H1 (cell line): ENCODE results near the gene ANXA4. TPM values are rescaled to one million over a fixed set of nuclear protein-coding genes. Genes with fewer than 3 reads are reported as not detected.

ENCODE experiments used
- CTCF ChIA-PET: fragments of 300-600 bp; sonication (Branson Sonifier 250); formaldehyde crosslinking; loops from one replicate; lab custom pipeline; 2021; ENCODE audit not compliant: partially characterized antibody; lab: Charles Lee
- POLR2A ChIA-PET: fragments of 300-600 bp; sonication (Branson Sonifier 250); formaldehyde crosslinking; loops from one replicate; lab custom pipeline; 2021; ENCODE audit warnings: inconsistent platforms; ENCODE audit not compliant: partially characterized antibody; lab: Charles Lee
- DNase-seq, 2 experiments: peaks; one replicate each; pipeline versions ENCODE4 v3.0.0 to v3.0.0-alpha.2; 2010 to 2022; ENCODE audit warnings: low spot score in 2 of 2, low read depth in 1 of 2, mixed read lengths in 1 of 2
- FAIRE-seq: peaks from 2 replicates; lab custom pipeline; 2011; peaks lifted over from hg19 to GRCh38; lab: Jason Lieb, UNC
- H2AFZ ChIP-seq: 2 replicates; pipeline ENCODE4 v1.8.1; 2012; ENCODE audit warnings: low read length, inconsistent platforms
- H2AK5ac ChIP-seq: 2 replicates; pipeline ENCODE4 v1.6.1; 2013; ENCODE audit warnings: low read depth, low read length
- H2BK120ac ChIP-seq: replicated peaks from 2 replicates; pipeline ENCODE3; 2013; ENCODE audit warnings: low read depth, low read length, inconsistent platforms
- H2BK12ac ChIP-seq: 2 replicates; pipeline ENCODE4 v1.6.1; 2013; ENCODE audit warnings: low read depth, low read length
- H2BK15ac ChIP-seq: 2 replicates; pipeline ENCODE4 v1.6.1; 2013; ENCODE audit warnings: low read length
- H2BK20ac ChIP-seq: 2 replicates; pipeline ENCODE4 v1.6.1; 2013; ENCODE audit warnings: low read length
- H2BK5ac ChIP-seq: 2 replicates; pipeline ENCODE4 v1.6.1; 2013; ENCODE audit warnings: low read depth, low read length
- H3K14ac ChIP-seq: 2 replicates; pipeline ENCODE4 v1.6.1; 2013; ENCODE audit warnings: inconsistent platforms; ENCODE audit not compliant: insufficient read length
- H3K18ac ChIP-seq: 2 replicates; pipeline ENCODE4 v1.6.1; 2013; ENCODE audit warnings: low read length; ENCODE audit errors: extremely low read depth
- H3K23ac ChIP-seq: 2 replicates; pipeline ENCODE4 v1.6.1; 2013; ENCODE audit warnings: inconsistent platforms; ENCODE audit not compliant: insufficient read length
- H3K23me2 ChIP-seq: 2 replicates; pipeline ENCODE4 v1.6.1; 2013; ENCODE audit warnings: low read depth, low read length
- H3K27ac ChIP-seq: 2 replicates; pipeline ENCODE4 v1.6.1; 2011; ENCODE audit warnings: low read depth, low read length, inconsistent platforms
- H3K27me3 ChIP-seq, 4 experiments: replicated peaks in 1 of 4; 1 replicate in 1 of 4; 2 replicates in 3 of 4; pipeline versions ENCODE4 v1.6.1 to v1.8.1; 2011 to 2013; ENCODE audit warnings: low read length in 3 of 4, mild to moderate bottlenecking in 3 of 4, inconsistent platforms in 2 of 4, mixed read lengths in 2 of 4, moderate library complexity in 1 of 4; ENCODE audit not compliant: control insufficient read depth in 3 of 4, insufficient read depth in 3 of 4; ENCODE audit errors: extremely low read depth in 1 of 4
- H3K36me3 ChIP-seq, 4 experiments: 2 replicates each; pipeline versions ENCODE4 v1.6.1 to v1.8.1; 2011 to 2013; ENCODE audit warnings: mild to moderate bottlenecking in 4 of 4, low read length in 3 of 4, moderate library complexity in 2 of 4, control low read depth in 1 of 4, inconsistent platforms in 1 of 4; ENCODE audit not compliant: insufficient read depth in 4 of 4, control insufficient read depth in 2 of 4
- H3K4ac ChIP-seq: replicated peaks from 2 replicates; pipeline ENCODE3; 2013; ENCODE audit warnings: low read length, low read depth, mixed read lengths, inconsistent platforms; ENCODE audit not compliant: insufficient read length
- H3K4me1 ChIP-seq, 4 experiments: replicated peaks in 1 of 4; 1 replicate in 1 of 4; 2 replicates in 3 of 4; pipeline versions ENCODE4 v1.6.1 to v1.8.1; 2011 to 2013; ENCODE audit warnings: low read length in 3 of 4, inconsistent platforms in 2 of 4, mixed read lengths in 1 of 4; ENCODE audit not compliant: insufficient read depth in 4 of 4, control insufficient read depth in 3 of 4
- H3K4me2 ChIP-seq, 2 experiments: 2 replicates each; pipeline versions ENCODE4 v1.6.1 to v1.8.1; 2011 to 2013; ENCODE audit warnings: low read depth in 2 of 2, low read length in 2 of 2, control low read depth in 1 of 2, inconsistent platforms in 1 of 2, mild to moderate bottlenecking in 1 of 2; ENCODE audit not compliant: insufficient read depth in 1 of 2
- H3K4me3 ChIP-seq, 4 experiments: fragments of 200-600, 300-600 bp in 1 of 4; sonication (generic), shearing (Covaris generic), sonication (Bioruptor Twin) in 1 of 4; 2 replicates each; pipeline versions ENCODE4 v1.5.1 to v1.8.1; 2011 to 2016; ENCODE audit warnings: low read length in 4 of 4, low read depth in 3 of 4, control low read depth in 2 of 4, inconsistent platforms in 2 of 4, mild to moderate bottlenecking in 2 of 4, mixed read lengths in 1 of 4, moderate library complexity in 1 of 4; ENCODE audit not compliant: insufficient read depth in 2 of 4; ENCODE audit errors: extremely low read depth in 1 of 4
- H3K56ac ChIP-seq: replicated peaks from 2 replicates; pipeline ENCODE3; 2013; ENCODE audit warnings: low read depth, mild to moderate bottlenecking, mixed read lengths, low read length, inconsistent platforms; ENCODE audit not compliant: insufficient read length
- H3K79me1 ChIP-seq: 2 replicates; pipeline ENCODE4 v1.6.1; 2013; ENCODE audit warnings: low read depth, low read length, control low read depth
- H3K79me2 ChIP-seq, 2 experiments: 2 replicates each; pipeline versions ENCODE4 v1.6.1 to v1.8.1; 2012 to 2013; ENCODE audit warnings: low read length in 2 of 2, mild to moderate bottlenecking in 2 of 2, inconsistent platforms in 1 of 2; ENCODE audit not compliant: insufficient read depth in 2 of 2, control insufficient read depth in 1 of 2
- H3K9ac ChIP-seq, 4 experiments: replicated peaks in 1 of 4; 1 replicate in 1 of 4; 2 replicates in 3 of 4; pipeline versions ENCODE4 v1.6.1 to v1.8.1; 2011 to 2013; ENCODE audit warnings: low read depth in 3 of 4, low read length in 3 of 4, control low read depth in 2 of 4, mild to moderate bottlenecking in 2 of 4, moderate library complexity in 2 of 4, inconsistent platforms in 1 of 4; ENCODE audit errors: extremely low read depth in 1 of 4
- H3K9me3 ChIP-seq, 2 experiments: 2 replicates each; pipeline versions ENCODE4 v1.6.1 to v1.8.1; 2012 to 2013; ENCODE audit warnings: mild to moderate bottlenecking in 2 of 2, moderate library complexity in 2 of 2, control low read depth in 1 of 2, inconsistent platforms in 1 of 2, low read depth in 1 of 2, low read length in 1 of 2, mixed read lengths in 1 of 2; ENCODE audit not compliant: insufficient read depth in 2 of 2
- H4K20me1 ChIP-seq, 2 experiments: replicated peaks in 1 of 2; 2 replicates each; pipeline versions ENCODE3 to v1.8.1; 2011 to 2013; ENCODE audit warnings: inconsistent platforms in 2 of 2, low read length in 2 of 2, mild to moderate bottlenecking in 1 of 2; ENCODE audit not compliant: insufficient read depth in 2 of 2, control insufficient read depth in 1 of 2
- H4K5ac ChIP-seq: 2 replicates; pipeline ENCODE4 v1.6.1; 2013; ENCODE audit warnings: low read length, low read depth, mixed read lengths, inconsistent platforms; ENCODE audit not compliant: insufficient read length
- H4K8ac ChIP-seq: 2 replicates; pipeline ENCODE4 v1.8.0; 2013; ENCODE audit warnings: mild to moderate bottlenecking, moderate library complexity, low read length, inconsistent platforms; ENCODE audit not compliant: insufficient read depth; ENCODE audit errors: extremely low read depth
- H4K91ac ChIP-seq: replicated peaks from 2 replicates; pipeline ENCODE3; 2013; ENCODE audit warnings: low read length, mixed read lengths, inconsistent platforms; ENCODE audit not compliant: insufficient read length
- CHD1 ChIP-seq: IDR thresholded peaks from 2 replicates; pipeline ENCODE4 v1.6.1; 2012; ENCODE audit warnings: low read depth, low read length, improper control_type of control experiment
- KDM5A ChIP-seq: fragments of 200-600 bp; IDR thresholded peaks from 2 replicates; pipeline ENCODE4 v1.7.1; 2012; ENCODE audit warnings: mild to moderate bottlenecking, low read length, inconsistent platforms, mixed read lengths
- POU5F1 ChIP-seq: IDR thresholded peaks from 2 replicates; pipeline ENCODE4 v1.6.1; 2011; ENCODE audit warnings: low read depth, mild to moderate bottlenecking, low read length, moderate library complexity
- YY1 ChIP-seq: IDR thresholded peaks from 2 replicates; pipeline ENCODE4 v1.6.1; 2011; ENCODE audit warnings: low read depth, mild to moderate bottlenecking, low read length
- WGBS, 2 experiments: shearing (Covaris generic) in 1 of 2; methylation state at CpG; one replicate each; pipeline versions ENCODE4 v1.1.6 to v1.1.7; 2013 to 2015; ENCODE audit warnings: low lambda C conversion rate in 2 of 2, mixed read lengths in 2 of 2, inconsistent platforms in 1 of 2, low coverage in 1 of 2, missing lambda C conversion rate in 1 of 2; ENCODE audit not compliant: insufficient replicate concordance in 2 of 2, insufficient coverage in 1 of 2, insufficient read length in 1 of 2; ENCODE audit errors: extremely low coverage in 1 of 2, missing lambda C conversion rate in 1 of 2; 5-methylcytosine and 5-hydroxymethylcytosine counted together
- polyA plus RNA-seq, 7 experiments: library from polyadenylated mRNA; depleted of rRNA in 3 of 7; stranded (reverse) in 5 of 7; unstranded in 2 of 7; fragments of >200 nt in 5 of 7; fragments of 200-250 nt in 2 of 7; gene quantifications; 1 replicate in 5 of 7; 2 replicates in 1 of 7; 4 replicates in 1 of 7; pipeline versions ENCODE4 v1.2.1 to v1.2.3, GENCODE V29; 2011 to 2013; ENCODE audit warnings: missing spikeins in 2 of 7, mixed read lengths in 2 of 7
- total RNA-seq: library from RNA; stranded (reverse); fragmentation: NEBNext Ultra II Directional; extraction: Animal tissue kit (Norgen Biotek cat#: 25700); gene quantifications from 2 replicates; pipeline ENCODE4 v1.2.1, GENCODE V29; 2021

Gene ANXA4
- total and polyA plus RNA-seq, 2 of the 8 experiments (the other 6 are each of a cell fraction or from before 2014, with no cell fraction given), result 9.4 to 17.6 TPM

- Histone ChIP-seq H3K56ac (no peak overlapping the region), H2BK15ac (no peak overlapping the region), H3K4ac (no peak overlapping the region), H4K8ac (no peak overlapping the region), H3K4me1 (0 out of 7 replicates have a peak, but pooled peaks cover 0 to under 1% (median 0%) of the 10 kb centered on the region in 4 experiments), H4K5ac (no peak overlapping the region), H4K91ac (no peak overlapping the region), H2BK5ac (no peak overlapping the region), H3K79me1 (no peaks in the 10 kb centered on the region; the same call in 1 of the 2 replicates), H3K4me2 (no peak overlapping the region), H3K23me2 (no peaks in the 10 kb centered on the region), H2AFZ (no peak overlapping the region), H3K27ac (no peak overlapping the region), H3K27me3 (no peaks in the 10 kb centered on the region), H2BK120ac (no peak overlapping the region), H4K20me1 (no peaks in the 10 kb centered on the region), H3K36me3 (no peaks in the 10 kb centered on the region), H3K9ac (no peak overlapping the region), H2BK20ac (no peak overlapping the region; the same call in 1 of the 2 replicates), H3K4me3 (no peak overlapping the region), H2AK5ac (no peak overlapping the region), H3K79me2 (no peaks in the 10 kb centered on the region), H3K14ac (no peak overlapping the region), H3K9me3 (no peaks in the 10 kb centered on the region), H3K23ac (no peak overlapping the region), H3K18ac (no peak overlapping the region), H2BK12ac (no peak overlapping the region)
- POLR2A ChIA-PET, result no interaction called here
- no peak for DNase-seq
- no peak for FAIRE-seq
- CTCF ChIA-PET, result no interaction called here
- WGBS, 2 experiments, result 86% methylated on average over 4 of the region's 4 CpGs; no CpG with 5 or more reads in 1 of the 2 experiments
- no peak for TF ChIP-seq YY1
- TF ChIP-seq KDM5A, result no peak
- no peak for TF ChIP-seq POU5F1
- no peak for TF ChIP-seq CHD1
Observed at GRCh38 chr2:69693059-69693774, 48.7 kb upstream of the ANXA4 start.
